ENCODE measurements around the gene TLK1.

- no peak for TF ChIP-seq CTCF (IDR thresholded peaks at IDR 0.05)
- no peak for TF ChIP-seq POLR2A (IDR thresholded peaks at IDR 0.05)
- no peak for TF ChIP-seq POLR2AphosphoS5 (IDR thresholded peaks at IDR 0.05)
- TF ChIP-seq EP300 (IDR thresholded peaks at IDR 0.05): no peak
These were observed 32.2 kb downstream of the TLK1 start for GRCh38 chr2:171128461-171128860.
